Measurements from ENCODE around the gene LGALS9C.
"Not testable (repeated sequence)": the region's sequence is repeated elsewhere in the genome, so short reads cannot be mapped to it uniquely, and the experiment has no call there.

The LGALS9C gene

DNA sequence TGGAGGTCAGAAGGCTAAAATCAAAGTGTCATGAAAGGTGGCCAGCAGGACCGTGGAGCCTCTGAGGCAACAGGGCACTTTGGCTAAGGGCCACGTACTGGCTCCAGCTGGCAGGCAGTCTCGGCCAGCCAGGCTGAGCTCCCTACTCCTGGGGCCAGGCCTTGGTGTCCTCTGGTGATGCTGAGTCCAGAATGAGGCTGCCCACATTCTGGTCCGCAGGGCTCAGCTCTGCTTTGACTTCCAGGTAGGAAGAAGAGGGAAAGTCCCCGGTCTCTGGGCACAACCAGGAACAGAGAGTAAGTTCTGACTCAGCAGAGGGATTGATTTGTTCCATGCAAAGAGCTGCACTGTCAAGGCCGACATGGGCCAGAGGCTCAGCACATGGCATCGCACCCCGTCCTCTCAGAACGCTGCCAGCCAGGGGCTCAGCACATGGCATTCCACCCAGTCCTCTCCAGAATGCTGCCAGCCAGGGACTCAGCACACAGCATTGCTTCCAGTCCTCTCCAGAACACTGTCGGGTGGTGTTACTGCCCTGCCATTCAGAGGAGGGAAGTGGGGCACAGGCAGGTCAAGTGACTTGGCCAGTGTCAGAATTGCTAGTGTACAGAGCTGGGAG is 2.5 kb downstream of the LGALS9C start:
- not testable (repeated sequence) for H3K4me3 ChIP-seq (ENCODE audit: low read length)

DNA sequence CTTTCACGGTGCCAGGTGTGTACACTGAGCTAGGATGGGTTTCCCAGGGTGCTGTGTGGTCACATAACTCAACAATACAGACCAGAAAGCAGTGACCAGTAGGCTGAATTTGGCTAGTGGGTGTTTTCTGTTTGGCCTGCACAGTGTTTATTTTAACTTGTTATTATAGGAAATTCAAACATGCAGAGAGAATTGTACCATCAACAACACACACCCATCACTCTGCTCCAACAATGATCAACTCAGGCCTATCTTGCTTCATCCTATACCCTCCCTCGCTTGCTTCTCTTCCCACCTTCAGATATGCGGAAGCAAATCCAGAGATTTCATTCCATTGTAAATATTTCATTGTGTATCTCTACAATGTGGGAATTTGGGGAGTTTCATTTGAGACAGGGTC is 5.2 kb downstream of the LGALS9C start:
- not testable (repeated sequence) for H3K4me3 ChIP-seq (ENCODE audit: low read length)

DNA sequence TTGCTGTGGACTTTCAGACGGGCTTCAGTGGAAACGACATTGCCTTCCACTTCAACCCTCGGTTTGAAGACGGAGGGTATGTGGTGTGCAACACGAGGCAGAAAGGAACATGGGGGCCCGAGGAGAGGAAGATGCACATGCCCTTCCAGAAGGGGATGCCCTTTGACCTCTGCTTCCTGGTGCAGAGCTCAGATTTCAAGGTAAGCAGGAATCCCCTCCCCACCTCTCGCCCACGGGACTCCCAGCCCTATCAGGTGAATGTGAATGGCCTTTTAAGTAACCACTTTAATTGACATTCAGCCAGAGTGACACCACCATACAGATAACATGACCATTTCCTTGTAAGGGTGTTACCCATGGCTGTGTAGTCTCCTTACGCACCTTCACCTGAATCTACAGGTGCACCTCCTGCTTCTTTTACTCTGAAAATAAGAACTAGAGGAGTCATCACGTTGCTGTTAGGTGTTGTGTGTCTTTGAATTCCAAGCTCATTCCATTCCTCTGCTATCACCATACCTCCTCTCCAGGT is 9.4 kb downstream of the LGALS9C start:
- not testable (repeated sequence) for H3K4me3 ChIP-seq (ENCODE audit: low read length)

DNA sequence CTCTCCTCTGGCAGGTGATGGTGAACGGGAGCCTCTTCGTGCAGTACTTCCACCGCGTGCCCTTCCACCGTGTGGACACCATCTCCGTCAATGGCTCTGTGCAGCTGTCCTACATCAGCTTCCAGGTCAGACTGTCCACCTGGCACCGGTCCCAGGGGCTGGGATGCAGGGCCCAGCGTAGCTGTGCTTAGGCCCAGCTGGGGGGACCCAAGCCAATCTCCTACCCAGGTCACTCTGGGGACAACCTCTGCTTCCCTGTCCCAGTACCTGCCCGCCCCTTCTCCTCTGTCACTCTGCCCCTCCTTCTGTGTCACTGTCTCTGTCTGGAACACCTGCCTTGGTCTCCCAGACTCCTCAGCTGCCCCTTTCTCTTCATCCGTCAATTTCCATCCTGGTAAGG is 11.0 kb downstream of the LGALS9C start:
- H3K4me3 ChIP-seq (ENCODE audit: low read length): not testable (repeated sequence)

DNA sequence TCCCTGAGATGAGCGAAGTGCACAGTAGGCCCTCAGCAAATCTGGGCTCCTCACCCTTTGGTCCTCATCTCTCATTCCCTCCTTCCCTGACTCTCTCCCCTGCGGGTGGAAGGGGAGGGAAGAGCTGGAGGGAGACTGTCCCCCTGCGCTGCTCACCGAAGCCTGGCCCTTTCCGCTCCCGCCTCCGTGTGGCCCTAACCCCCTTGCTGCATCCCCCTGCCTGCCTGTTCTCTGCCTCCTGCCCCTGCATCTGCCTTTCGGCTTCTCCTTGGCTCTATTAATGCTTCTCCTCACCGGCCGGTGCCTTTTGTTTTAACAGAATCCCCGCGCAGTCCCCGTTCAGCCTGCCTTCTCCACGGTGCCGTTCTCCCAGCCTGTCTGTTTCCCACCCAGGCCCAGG is 12.0 kb downstream of the LGALS9C start:
- not testable (repeated sequence) for H3K4me3 ChIP-seq (ENCODE audit: low read length)

DNA sequence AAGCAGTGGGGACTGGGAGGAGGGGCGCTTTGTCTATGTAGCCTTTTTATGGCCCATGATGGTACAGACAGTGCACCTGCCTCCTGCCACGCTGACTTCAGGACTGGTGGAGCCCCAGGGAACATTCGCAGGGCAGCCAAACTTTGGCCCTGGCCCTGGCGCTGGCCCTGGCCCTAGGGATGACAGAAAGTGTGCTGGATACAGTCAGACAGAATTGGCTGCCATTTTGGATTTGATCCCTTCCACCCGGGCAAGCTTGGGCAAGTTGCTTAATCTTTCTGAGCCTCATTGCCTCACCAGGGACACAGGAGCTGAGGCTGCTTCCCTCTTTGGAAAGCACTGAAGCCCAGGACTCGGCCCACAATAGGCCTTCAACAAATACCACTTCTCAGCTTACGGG is 13.4 kb downstream of the LGALS9C start:
- not testable (repeated sequence) for H3K4me3 ChIP-seq (ENCODE audit: low read length)

DNA sequence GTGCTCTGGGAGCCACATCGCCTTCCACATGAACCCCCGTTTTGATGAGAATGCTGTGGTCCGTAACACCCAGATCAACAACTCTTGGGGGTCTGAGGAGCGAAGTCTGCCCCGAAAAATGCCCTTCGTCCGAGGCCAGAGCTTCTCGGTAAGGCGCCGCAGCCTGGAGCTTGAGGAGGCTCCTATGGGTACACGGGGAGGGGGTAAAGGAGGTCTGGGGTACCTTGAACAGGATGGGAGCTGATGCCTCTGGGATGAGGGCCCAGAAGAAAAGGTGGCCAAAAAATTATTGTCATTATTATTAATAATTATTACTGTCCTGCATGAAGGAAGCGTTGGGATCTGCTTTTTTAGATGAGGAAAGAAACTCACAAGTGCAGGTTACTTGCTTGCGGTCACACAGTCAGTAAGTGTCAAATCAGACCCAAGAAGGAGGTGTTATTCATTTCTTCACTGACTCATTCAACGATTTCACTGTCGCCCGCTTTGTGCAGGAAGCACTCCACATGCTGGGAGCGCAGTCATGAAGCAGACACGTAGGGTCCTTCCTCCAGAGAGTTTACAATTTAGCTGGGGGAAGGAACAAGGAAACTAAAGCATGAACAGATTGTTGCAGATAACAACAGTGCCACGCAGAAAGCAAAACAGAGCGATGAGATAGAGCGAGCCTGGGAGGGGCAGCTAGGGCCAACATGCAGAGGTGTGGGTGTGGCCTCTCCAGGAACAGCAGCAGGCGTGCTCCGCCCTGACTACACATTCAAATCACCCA is 16.3 kb downstream of the LGALS9C start:
- not testable (repeated sequence) for H3K4me3 ChIP-seq (ENCODE audit: low read length)

DNA sequence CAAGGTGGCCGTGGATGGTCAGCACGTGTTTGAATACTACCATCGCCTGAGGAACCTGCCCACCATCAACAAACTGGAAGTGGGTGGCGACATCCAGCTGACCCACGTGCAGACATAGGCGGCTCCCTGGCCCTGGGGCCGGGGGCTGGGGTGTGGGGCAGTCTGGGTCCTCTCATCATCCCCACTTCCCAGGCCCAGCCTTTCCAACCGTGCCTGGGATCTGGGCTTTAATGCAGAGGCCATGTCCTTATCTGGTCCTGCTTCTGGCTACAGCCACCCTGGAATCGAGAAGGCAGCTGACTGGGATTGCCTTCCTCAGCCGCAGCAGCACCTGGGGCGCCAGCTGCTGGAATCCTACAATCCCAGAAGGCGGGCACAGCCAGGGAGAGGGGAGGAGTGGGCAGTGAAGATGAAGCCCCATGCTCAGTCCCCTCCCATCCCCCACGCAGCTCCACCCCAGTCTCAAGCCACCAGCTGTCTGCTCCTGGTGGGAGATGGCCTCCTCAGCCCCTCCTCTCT is 17.7 kb downstream of the LGALS9C start:
- H3K4me3 ChIP-seq (ENCODE audit: low read length): not testable (repeated sequence)

DNA sequence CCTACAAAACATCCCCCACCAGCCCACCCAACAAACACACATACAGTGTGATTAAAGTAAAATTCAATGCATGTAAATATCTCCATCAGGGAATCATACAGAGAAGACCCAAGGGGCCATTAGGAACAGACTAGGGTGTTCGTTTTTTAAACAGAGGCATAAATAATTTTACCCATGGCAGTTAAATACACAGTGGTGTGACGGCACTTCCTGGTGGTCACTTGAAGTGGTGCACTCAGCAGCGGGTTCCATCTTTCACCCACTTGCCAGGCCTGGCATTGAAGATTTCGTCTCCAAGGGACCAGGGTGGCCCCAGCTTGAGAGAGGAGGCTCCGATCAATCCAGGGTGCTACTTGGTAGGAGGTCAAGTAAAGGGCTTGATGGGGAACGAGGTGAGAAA is 20.5 kb downstream of the LGALS9C start:
- not testable (repeated sequence) for H3K4me3 ChIP-seq (ENCODE audit: low read length)

DNA sequence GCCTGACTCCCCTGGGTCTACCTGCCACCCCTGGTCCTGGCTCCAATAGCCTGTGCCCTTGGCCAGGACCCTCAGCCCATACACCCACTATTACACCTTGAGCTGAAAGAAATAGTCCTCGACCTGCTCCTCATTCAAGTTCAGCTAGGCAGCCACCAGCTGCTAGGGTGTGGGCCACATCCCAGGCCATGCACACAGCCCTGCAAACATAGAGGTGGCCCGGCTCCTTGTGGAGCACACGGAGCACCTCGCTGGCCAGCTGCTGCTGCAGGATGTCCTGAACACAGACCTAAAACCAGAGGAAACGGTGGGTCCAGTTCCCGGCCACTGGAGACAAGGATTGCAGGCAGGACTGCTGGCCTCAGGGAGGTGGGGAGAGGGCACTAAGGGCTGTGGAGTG is 22.5 kb downstream of the LGALS9C start:
- not testable (repeated sequence) for H3K4me3 ChIP-seq (ENCODE audit: low read length)

DNA sequence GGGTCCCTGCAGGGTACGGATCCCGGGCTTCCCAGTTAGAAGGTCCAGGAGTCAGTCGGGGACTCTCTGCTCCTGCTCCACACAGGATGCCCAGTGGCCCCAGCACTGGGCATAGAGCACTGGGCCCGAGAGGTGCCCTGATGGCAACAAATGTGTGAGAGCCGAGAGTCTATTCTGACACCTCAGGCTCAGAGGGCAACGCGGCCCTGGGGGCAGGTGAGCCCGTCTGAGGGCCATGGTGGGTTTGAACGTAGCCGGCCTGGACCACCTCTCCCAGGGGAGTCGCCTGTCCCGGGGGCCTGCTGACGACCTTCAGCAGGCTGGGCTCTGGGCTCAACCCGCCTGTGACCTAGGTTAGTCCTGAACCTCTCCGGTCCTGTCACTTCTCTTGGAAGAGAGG is 23.2 kb downstream of the LGALS9C start:
- H3K4me3 ChIP-seq (ENCODE audit: low read length): not testable (repeated sequence)

DNA sequence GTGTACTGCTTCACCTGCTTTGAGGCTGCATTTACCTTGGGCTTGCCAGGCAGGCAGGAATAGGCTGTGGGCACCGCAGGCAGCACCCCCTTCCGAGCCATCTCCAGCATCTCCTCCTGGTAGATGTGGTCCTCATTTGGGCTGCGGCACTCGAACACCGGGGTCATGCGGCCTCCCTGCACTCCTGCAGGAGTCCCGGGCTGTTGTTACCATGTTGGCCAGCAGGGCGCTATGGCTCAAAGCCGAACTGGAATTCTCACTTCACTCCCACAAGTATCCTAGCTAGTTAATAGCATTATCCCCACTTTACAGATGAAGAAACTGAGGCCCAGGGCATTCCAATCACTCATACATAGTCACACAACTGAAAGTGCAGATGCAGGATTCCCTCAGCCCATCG is 23.7 kb downstream of the LGALS9C start:
- H3K4me3 ChIP-seq (ENCODE audit: low read length): not testable (repeated sequence)

DNA sequence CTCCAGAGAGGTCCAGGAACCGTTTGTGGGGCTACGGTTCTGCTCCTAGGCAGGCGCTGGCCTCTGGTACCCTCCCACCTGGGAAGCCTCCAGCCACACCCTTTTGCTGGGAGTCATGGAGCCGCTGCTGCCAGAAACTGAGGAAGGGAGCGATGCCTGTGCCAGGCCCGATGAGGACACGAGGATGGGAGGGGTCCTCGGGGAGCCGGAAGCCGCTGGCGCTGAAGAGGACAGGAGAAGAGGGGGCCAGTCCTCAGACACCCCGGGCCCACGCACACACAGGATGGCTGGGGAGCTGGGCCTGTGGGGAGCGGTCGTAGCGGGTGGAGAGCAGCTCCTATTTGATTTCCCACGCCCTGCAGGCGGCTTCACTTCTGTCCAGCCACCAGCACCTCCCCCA is 24.2 kb downstream of the LGALS9C start:
- not testable (repeated sequence) for H3K4me3 ChIP-seq (ENCODE audit: low read length)

DNA sequence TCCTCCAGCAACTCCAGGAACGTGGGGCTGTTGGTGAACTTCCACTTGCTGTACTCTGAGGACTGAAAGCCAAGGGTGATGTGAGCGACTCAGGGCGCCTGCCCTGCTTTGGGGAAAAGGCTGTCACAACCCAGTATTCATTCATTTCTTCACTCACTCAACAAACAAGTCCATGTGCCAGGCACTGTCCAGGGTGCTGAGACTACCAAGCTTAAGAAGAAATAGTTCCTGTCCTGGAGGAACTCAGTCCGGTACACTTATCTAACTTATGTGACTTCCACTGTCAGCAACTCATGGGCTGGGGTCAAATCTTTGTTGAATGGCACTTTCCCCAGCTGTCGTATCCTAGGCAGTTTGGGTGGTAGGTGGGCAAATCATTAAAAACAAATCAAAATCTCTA is 26.6 kb downstream of the LGALS9C start:
- not testable (repeated sequence) for H3K4me3 ChIP-seq (ENCODE audit: low read length)

DNA sequence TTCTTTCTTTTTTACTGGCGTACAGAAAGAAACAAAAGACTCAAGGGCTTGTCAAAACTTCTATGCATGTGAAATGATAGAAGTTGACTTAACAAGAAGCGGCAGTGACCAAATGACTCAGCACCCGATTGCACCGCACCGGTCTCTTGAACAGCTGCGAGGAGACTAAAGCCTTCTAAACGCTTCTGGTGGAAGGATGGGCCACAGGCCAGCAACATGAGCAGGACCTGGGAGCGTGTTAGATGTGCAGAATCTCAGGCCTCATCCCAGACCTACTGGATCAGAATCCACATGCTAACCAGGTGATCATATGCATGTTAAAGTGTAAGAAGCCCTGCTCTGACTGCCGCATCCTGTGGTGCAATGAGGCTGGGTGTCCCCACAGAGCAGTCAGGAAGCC is 31.1 kb downstream of the LGALS9C start:
- not testable (repeated sequence) for H3K4me3 ChIP-seq (ENCODE audit: low read length)

DNA sequence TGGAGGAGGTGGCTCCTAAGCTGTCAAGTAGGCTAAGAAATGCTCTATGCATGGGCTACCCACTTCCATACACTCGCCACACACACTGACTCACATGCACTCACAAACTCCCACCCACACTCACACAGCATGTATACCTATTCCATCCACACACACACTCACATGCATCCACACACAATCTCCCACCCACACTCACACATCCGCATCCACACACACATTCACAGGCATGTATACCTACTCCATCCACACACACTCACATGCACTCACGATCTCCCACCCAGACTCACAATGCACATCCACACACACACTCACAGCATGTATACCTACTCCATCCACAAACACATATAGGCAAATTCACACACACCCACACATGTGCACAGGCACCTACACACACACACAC is 32.1 kb downstream of the LGALS9C start:
- H3K4me3 ChIP-seq (ENCODE audit: low read length): not testable (repeated sequence)

DNA sequence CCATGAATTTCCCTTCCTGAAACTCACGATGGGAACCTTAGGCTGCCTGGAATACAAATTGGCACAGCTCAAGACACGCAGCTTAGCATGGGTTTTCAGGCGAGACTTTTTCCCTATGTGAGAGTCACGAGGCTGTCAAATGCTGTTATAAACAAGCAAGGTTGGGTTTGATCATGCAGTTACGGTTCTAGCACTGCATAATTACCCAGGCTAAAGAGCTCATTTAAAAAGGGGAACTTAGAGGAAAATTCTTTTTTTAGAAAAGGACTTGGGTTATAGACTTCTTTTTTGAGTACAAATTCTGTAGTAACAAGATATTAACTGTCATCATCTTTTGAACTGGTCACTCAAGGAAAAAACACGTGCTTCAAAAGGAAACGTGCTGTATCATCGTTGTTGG is 44.5 kb downstream of the LGALS9C start:
- not testable (repeated sequence) for H3K4me3 ChIP-seq (ENCODE audit: low read length)

DNA sequence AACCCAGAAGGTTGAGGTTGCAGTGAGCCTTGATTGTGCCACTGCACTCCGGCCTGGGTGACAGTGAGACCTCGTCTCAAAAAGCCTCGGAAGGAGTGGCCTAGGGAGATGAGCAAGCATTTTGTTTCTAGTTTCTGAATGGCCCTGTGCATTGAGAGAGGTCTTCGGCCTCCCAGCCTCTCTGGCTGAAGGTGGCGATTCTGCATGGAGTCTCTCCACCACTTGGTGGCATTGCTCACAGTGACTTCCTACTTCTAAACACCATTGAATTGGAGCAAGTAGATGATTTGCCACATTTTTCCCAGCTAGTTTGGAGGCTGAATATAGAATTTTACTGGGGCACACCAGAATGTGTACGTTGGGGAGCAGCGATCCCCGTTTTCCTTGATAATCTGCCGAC is 48.4 kb downstream of the LGALS9C start:
- not testable (repeated sequence) for H3K4me3 ChIP-seq (ENCODE audit: low read length)

DNA sequence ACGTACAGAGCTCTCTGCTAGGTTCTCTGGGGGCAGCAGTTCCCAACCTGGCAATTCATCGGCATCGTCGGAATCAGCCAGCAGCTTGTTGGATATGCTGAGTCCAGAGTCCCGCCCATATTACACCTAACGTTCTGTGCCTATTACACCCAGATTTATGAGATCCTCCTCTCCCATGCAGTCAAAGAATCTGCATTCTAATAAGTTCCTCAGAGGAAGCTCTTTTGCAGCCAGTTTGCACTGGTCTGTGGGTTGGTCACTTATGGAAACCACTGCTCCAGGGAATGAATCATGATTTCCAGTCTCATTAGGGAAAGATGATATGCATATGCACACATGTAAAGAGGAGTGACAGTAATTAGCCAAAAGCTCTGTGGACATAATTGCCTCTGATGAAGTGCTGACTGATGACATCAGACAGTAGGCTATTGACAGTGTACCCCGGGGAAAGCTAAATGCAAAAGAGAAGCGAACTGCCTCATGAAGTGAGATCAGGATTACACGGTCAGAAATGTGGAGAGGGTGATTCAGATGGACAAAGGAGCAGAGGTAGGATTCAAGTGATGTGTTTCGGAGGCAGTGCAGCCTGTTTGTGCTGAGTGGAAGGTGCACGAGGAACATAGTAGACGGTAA is 49.7 kb downstream of the LGALS9C start:
- not testable (repeated sequence) for H3K4me3 ChIP-seq (ENCODE audit: low read length)

DNA sequence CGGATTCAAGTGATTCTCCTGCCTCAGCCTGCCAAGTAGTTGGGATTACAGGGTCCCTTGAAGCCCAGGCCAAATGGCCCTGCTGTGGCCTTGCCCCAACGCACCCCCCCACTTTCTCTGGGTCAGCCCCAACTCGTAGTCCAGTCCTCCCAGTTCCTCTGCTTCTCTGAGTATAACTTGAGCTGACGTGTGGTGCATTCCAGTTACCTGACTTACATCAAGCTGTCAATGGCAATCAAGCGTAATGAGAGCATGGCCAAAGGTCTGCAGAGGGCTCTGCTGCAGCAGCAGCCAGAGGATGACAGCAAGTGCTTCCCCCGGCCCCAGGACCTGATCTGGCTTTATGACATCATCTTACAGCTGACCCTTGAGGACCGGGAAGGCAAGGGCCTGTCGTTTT is 50.8 kb downstream of the LGALS9C start:
- H3K4me3 ChIP-seq (ENCODE audit: low read length): not testable (repeated sequence)

DNA sequence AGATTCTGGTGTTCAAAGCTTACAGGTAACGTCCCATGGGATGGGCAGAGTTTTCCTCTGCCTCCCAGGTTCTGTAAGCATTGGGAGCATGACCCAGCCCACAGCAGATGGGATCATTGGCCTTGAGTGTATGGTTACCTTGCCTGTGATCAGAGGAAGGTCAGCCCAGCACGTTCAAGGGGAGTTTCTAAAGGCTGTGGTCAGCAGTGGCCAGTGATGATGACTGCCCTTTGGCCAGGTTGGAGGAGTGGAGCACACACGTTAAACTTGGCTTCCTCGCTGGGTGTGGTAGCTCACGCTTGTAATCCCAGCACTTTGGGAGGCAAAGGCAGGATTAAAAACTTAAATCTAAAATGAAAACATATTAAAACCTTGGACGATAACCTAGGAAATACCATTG is 51.8 kb downstream of the LGALS9C start:
- not testable (repeated sequence) for H3K4me3 ChIP-seq (ENCODE audit: low read length)

DNA sequence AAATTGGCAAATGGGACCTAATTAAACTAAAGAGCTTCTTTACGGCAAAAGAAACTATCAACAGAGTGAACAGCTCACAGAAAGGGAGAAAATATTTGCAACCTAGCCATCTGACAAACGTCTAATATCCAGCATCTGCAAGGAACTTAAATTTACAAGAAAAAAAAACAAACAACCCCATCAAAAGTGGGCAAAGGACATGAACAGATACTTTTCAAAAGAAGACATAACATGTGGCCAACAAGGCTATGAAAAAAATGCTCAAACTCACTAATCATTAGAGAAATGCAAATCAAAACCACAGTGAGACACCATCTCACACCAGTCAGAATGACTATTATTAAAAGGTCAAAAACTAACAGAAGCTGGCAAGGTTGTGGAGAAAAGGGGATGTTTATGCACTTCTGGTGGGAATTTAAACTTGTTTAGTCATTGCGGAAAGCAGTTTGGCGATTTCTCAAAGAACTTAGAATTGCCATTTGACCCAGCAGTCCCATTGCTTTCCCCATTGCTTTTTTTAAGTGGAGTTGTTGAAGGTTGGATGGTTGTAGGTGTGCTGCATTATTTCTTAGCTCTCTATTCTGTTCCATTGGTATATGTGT is 52.4 kb downstream of the LGALS9C start:
- H3K4me3 ChIP-seq (ENCODE audit: low read length): not testable (repeated sequence)

Data from GM08714 (cell line).